Stimulated activated CD4-positive, alpha-beta T cell treated with anti-CD3 and anti-CD28 coated beads, Interleukin-12 subunit alpha, Interleukin-12 subunit beta, amount 100 ng/mL, for 48 hours (primary cell): ENCODE data around the gene FMNL2.
A peak's percentile ranks its signal among the peaks of the same experiment; 100 is the strongest.

Source experiments
- DNase-seq, 3 donors: peaks; one replicate each; pipeline ENCODE4 v3.0.0-alpha.2; 2020; ENCODE audit warnings: low read depth in 2 of 3, low spot score in 1 of 3

Gene FMNL2

GRCh38 chr2:152569186-152569585 is 234.2 kb downstream of the FMNL2 start:
- DNase-seq, result no peak

- no peak for DNase-seq
These were observed 236.2 kb downstream of the FMNL2 start for GRCh38 chr2:152571048-152571766.

- DNase-seq, result no peak
These were observed 237.1 kb downstream of the FMNL2 start for GRCh38 chr2:152572031-152572430.

GRCh38 chr2:152573168-152573567 is 238.2 kb downstream of the FMNL2 start:
- peak; percentile 16 to 54 (median 39) for DNase-seq

GRCh38 chr2:152577579-152577978 is 242.6 kb downstream of the FMNL2 start:
- no peak for DNase-seq

- DNase-seq, result no peak
These were observed 243.6 kb downstream of the FMNL2 start for GRCh38 chr2:152578573-152578972.

- no peak for DNase-seq
These were observed 245.7 kb downstream of the FMNL2 start for GRCh38 chr2:152580714-152581113.

- DNase-seq, result no peak
These were observed 246.4 kb downstream of the FMNL2 start for GRCh38 chr2:152581360-152581759.

- no peak for DNase-seq
These were observed 247.1 kb downstream of the FMNL2 start for GRCh38 chr2:152582081-152582480.

- no peak for DNase-seq
These were observed 248.7 kb downstream of the FMNL2 start for GRCh38 chr2:152583512-152584229.

- no peak for DNase-seq
These were observed 249.3 kb downstream of the FMNL2 start for GRCh38 chr2:152584301-152584700.

- no peak for DNase-seq
These were observed 251.0 kb downstream of the FMNL2 start for GRCh38 chr2:152585830-152586484.

GRCh38 chr2:152587187-152587947 is 252.4 kb downstream of the FMNL2 start:
- no peak for DNase-seq

- DNase-seq, result no peak
These were observed 254.0 kb downstream of the FMNL2 start for GRCh38 chr2:152588998-152589397.

GRCh38 chr2:152594022-152594766 is 259.2 kb downstream of the FMNL2 start:
- DNase-seq, result peak in 1 of 3 donors; percentile 1

GRCh38 chr2:152594792-152595191 is 259.8 kb downstream of the FMNL2 start:
- no peak for DNase-seq

- no peak for DNase-seq
These were observed 264.2 kb downstream of the FMNL2 start for GRCh38 chr2:152598975-152599759.

- no peak for DNase-seq
These were observed 265.2 kb downstream of the FMNL2 start for GRCh38 chr2:152600051-152600657.

- no peak for DNase-seq
These were observed 265.7 kb downstream of the FMNL2 start for GRCh38 chr2:152600697-152601096.
